Chondrocyte (in vitro differentiated cells): ENCODE data around the gene SRGAP1. TPM values are rescaled to one million over a fixed set of nuclear protein-coding genes. Genes with fewer than 3 reads are reported as not detected.

Experiments
- DNase-seq: peaks from one replicate; pipeline ENCODE4 v3.0.0; 2021; ENCODE audit warnings: mixed read lengths, low spot score
- H3K27ac Mint-ChIP-seq: one replicate; pipeline ENCODE4 v1.8.0; 2021; ENCODE audit warnings: mild to moderate bottlenecking, moderate library complexity, mixed read lengths; ENCODE audit not compliant: unreplicated experiment
- H3K27me3 Mint-ChIP-seq: 2 replicates; pipeline ENCODE4 v1.8.0; 2021; ENCODE audit warnings: low read depth, mixed read lengths
- H3K36me3 Mint-ChIP-seq: 2 replicates; pipeline ENCODE4 v1.8.0; 2021; ENCODE audit warnings: low read depth, mixed read lengths
- H3K4me1 Mint-ChIP-seq: 2 replicates; pipeline ENCODE4 v1.8.0; 2021; ENCODE audit warnings: low read depth, mild to moderate bottlenecking, mixed read lengths
- H3K4me3 Mint-ChIP-seq: one replicate; pipeline ENCODE4 v1.8.0; 2021; ENCODE audit warnings: mild to moderate bottlenecking, moderate library complexity, mixed read lengths; ENCODE audit not compliant: unreplicated experiment
- H3K9me3 Mint-ChIP-seq: 2 replicates; pipeline ENCODE4 v1.8.0; 2021; ENCODE audit warnings: low read depth, mixed read lengths
- total RNA-seq: library from RNA; stranded (reverse); gene quantifications from 3 replicates; pipeline ENCODE4 v1.2.1, GENCODE V29; 2021
- TF ChIP-seq, protein P1 (sequence below): fragments of 200-600 bp; sonication (generic); IDR thresholded peaks from 2 replicates; pipeline ENCODE4 v1.5.0; 2021; ENCODE audit warnings: antibody characterized with exemption, mild to moderate bottlenecking, moderate library complexity

SRGAP1 gene
- total RNA-seq, 1 donor from 2014 or later: 13.2 TPM

DNA sequence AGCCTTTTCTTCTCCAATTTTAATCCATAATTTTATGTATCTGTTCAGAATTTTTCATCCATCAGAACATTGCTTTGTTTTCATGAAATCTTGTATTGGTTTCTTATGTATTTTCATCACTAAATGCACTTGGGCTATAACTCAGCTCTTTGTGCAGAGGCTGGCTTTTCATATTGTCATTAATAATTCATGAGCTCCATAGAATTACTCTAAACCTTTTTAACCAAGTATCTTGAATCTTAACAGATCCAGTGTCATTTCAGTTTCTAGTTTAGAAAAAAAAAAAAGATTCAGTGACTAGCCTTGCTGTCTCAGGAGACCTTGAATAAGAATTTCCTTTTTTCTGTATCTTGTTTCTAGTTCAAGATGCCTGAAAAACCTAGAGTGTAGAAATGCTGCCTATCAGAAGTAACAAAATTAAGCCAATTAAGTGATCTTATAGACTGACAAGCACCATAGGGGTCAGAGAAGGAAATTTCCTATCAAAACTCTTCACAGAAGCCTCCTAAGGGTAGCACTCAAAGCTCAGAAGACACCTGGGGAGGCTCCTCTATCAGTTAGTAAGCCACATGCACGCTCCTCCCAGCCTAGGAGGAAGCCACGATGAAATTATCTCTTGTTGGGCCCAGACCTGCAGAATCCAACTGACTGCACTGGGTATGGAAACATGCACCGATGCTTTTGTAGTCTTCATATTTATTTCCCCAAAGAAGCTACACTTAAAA lies 214.2 kb downstream of the SRGAP1 start:
- Mint-ChIP-seq H3K4me1 (no peaks in the 10 kb centered on the region), H3K27ac (no peak overlapping the region), H3K4me3 (no peak overlapping the region), H3K36me3 (peaks cover 9% of the 10 kb centered on the region), H3K9me3 (peaks cover 6% of the 10 kb centered on the region), H3K27me3 (no peaks in the 10 kb centered on the region)
- TF ChIP-seq, protein P1, sequence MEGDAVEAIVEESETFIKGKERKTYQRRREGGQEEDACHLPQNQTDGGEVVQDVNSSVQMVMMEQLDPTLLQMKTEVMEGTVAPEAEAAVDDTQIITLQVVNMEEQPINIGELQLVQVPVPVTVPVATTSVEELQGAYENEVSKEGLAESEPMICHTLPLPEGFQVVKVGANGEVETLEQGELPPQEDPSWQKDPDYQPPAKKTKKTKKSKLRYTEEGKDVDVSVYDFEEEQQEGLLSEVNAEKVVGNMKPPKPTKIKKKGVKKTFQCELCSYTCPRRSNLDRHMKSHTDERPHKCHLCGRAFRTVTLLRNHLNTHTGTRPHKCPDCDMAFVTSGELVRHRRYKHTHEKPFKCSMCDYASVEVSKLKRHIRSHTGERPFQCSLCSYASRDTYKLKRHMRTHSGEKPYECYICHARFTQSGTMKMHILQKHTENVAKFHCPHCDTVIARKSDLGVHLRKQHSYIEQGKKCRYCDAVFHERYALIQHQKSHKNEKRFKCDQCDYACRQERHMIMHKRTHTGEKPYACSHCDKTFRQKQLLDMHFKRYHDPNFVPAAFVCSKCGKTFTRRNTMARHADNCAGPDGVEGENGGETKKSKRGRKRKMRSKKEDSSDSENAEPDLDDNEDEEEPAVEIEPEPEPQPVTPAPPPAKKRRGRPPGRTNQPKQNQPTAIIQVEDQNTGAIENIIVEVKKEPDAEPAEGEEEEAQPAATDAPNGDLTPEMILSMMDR: no peak
- DNase-seq: no peak

DNA sequence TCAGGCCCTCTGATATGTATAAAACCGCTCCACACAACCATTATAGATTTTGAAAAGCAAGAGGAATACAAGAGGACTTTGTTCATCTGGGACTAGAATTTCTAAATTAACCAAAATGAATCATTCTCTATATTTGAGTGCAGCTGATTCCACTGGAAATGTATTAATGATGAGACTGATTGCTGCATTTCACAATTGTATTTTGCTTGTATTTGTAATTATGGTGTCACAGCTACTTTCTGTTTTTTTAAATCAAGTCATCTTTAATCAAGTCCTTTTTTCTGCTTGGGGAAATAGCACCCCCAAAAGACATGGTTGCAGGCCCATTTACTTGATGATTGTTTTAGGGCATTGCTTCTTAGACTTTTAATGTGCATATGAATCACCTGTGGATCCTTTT lies 215.2 kb downstream of the SRGAP1 start:
- TF ChIP-seq, protein P1: no peak
- Mint-ChIP-seq H3K4me3 (no peak overlapping the region), H3K27me3 (no peaks in the 10 kb centered on the region), H3K4me1 (no peaks in the 10 kb centered on the region), H3K27ac (no peak overlapping the region), H3K36me3 (peaks cover 11% of the 10 kb centered on the region), H3K9me3 (peaks cover 6% of the 10 kb centered on the region)
- DNase-seq: no peak

DNA sequence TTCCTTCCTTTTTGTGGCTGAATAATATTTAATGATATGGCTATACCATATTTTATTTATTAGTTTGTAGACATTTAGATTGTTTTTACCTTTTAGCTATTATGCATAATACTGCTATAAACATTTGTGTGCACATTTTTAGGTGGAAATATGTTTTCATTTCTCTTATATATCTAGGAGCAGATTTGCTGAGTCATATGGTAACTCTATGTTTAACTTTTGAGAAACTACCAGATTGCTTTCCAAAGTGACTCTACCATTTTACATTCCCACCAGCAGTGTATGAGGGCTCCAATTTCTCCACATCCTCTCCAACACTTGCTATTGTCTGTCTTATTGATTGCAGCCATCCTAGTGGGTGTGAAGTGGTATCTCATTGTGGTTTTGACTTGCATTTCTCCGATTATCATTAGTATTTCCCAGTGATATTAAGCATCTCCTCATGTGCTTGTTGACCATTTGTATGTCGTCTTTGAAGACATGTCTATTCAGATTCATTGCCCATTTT lies 217.4 kb downstream of the SRGAP1 start:
- peaks cover 8% of the 10 kb centered on the region for H3K36me3 Mint-ChIP-seq
- no peak overlapping the region for H3K27ac Mint-ChIP-seq
- TF ChIP-seq, protein P1: no peak
- H3K4me3 Mint-ChIP-seq: no peak overlapping the region
- no peaks in the 10 kb centered on the region for H3K27me3 Mint-ChIP-seq
- DNase-seq: no peak
- H3K9me3 Mint-ChIP-seq: no peaks in the 10 kb centered on the region
- peaks cover 8% of the 10 kb centered on the region for H3K4me1 Mint-ChIP-seq

DNA sequence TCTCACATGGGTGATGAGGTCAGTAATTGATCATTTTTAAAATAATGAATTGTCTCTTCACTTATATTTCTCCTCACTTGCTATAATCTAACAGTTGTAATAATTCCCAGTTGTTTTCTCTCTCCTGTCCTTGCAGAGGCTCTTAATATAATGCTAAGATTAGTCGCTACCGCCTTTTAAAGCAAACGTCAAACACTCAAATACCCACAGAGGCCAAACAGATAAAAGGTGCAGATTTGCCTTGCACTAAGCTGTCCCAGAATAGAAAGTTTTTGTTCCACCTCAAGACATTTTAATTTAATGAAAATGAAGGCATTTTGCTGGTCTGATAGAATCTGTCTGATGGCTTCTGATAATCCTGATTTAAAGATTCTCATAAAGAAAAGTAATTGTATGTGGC lies 218.6 kb downstream of the SRGAP1 start:
- no peaks in the 10 kb centered on the region for H3K9me3 Mint-ChIP-seq
- H3K4me1 Mint-ChIP-seq: peaks cover 12% of the 10 kb centered on the region
- no peak overlapping the region for H3K27ac Mint-ChIP-seq
- H3K36me3 Mint-ChIP-seq: peaks cover 8% of the 10 kb centered on the region
- H3K4me3 Mint-ChIP-seq: no peak overlapping the region
- no peak for DNase-seq
- H3K27me3 Mint-ChIP-seq: no peaks in the 10 kb centered on the region
- TF ChIP-seq, protein P1: no peak

DNA sequence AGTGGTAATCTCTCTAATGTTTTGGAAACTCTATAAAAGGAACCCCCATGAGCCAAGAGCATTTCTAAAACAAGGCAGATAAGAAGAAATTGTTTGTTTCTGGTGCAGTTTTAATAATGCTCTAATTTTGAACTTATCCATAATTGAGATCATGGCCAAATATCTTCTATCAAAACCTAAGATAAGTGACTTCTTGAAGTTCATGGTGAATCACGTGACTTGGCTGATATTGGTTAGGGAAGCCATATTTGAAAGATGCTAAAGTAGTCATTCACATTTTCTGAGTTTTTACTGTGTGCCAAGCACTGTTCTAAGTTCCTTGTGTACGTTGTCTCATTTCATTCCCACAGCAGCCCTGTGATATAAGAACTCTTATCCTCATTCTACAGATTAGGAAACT lies 219.7 kb downstream of the SRGAP1 start:
- TF ChIP-seq, protein P1: no peak
- Mint-ChIP-seq H3K27ac (no peak overlapping the region), H3K4me1 (peaks cover 12% of the 10 kb centered on the region), H3K4me3 (no peak overlapping the region), H3K36me3 (peaks cover 10% of the 10 kb centered on the region), H3K9me3 (no peaks in the 10 kb centered on the region), H3K27me3 (no peaks in the 10 kb centered on the region)
- DNase-seq: no peak
